Pons (tissue), 1 donor: ENCODE measurements around the gene RNGTT.

Source experiments
- DNase-seq: peaks from one replicate; pipeline ENCODE4 v3.0.0-alpha.2; 2016; ENCODE audit warnings: low spot score

The RNGTT gene

GRCh38 chr6:88655586-88655985, 307.8 kb downstream of the RNGTT start:
- no peak for DNase-seq

GRCh38 chr6:88653936-88654335, 309.5 kb downstream of the RNGTT start:
- DNase-seq, result no peak

- DNase-seq, result no peak
These were observed 312.0 kb downstream of the RNGTT start for GRCh38 chr6:88651400-88651799.

- no peak for DNase-seq
These were observed 312.4 kb downstream of the RNGTT start for GRCh38 chr6:88650979-88651378.

- no peak for DNase-seq
These were observed 313.3 kb downstream of the RNGTT start for GRCh38 chr6:88650029-88650619.

- peak; percentile 12 for DNase-seq
These were observed 322.1 kb downstream of the RNGTT start for GRCh38 chr6:88641178-88641903.

GRCh38 chr6:88637761-88638545, 325.5 kb downstream of the RNGTT start:
- DNase-seq, result no peak

GRCh38 chr6:88636871-88637270, 326.5 kb downstream of the RNGTT start:
- no peak for DNase-seq

- DNase-seq, result no peak
These were observed 329.6 kb downstream of the RNGTT start for GRCh38 chr6:88633782-88634181.

GRCh38 chr6:88631830-88632229, 331.6 kb downstream of the RNGTT start:
- no peak for DNase-seq

GRCh38 chr6:88629838-88630494, 333.5 kb downstream of the RNGTT start:
- no peak for DNase-seq

GRCh38 chr6:88626460-88626859, 337.0 kb downstream of the RNGTT start:
- no peak for DNase-seq

GRCh38 chr6:88623531-88623930, 339.9 kb downstream of the RNGTT start:
- no peak for DNase-seq

GRCh38 chr6:88619951-88620350, 343.5 kb downstream of the RNGTT start:
- DNase-seq, result no peak

- no peak for DNase-seq
These were observed 347.0 kb downstream of the RNGTT start for GRCh38 chr6:88616380-88616779.

- no peak for DNase-seq
These were observed 349.0 kb downstream of the RNGTT start for GRCh38 chr6:88614316-88614877.

- DNase-seq, result no peak
These were observed 350.8 kb downstream of the RNGTT start for GRCh38 chr6:88612631-88613030.

- DNase-seq, result no peak
These were observed 351.7 kb downstream of the RNGTT start for GRCh38 chr6:88611721-88612120.

GRCh38 chr6:88609983-88610382, 353.4 kb downstream of the RNGTT start:
- no peak for DNase-seq

- no peak for DNase-seq
These were observed 358.1 kb downstream of the RNGTT start for GRCh38 chr6:88605271-88605670.

GRCh38 chr6:88599571-88599970, 363.8 kb downstream of the RNGTT start:
- DNase-seq, result no peak

- no peak for DNase-seq
These were observed 366.6 kb downstream of the RNGTT start for GRCh38 chr6:88596801-88597200.
